Epidermal melanocyte (primary cell): ENCODE data around the gene ZMIZ1.

Experiments used
- DNase-seq: peaks from one replicate; pipeline ENCODE4 v3.0.0; 2011; ENCODE audit warnings: low spot score; ENCODE audit not compliant: insufficient read length

ZMIZ1 gene

DNA sequence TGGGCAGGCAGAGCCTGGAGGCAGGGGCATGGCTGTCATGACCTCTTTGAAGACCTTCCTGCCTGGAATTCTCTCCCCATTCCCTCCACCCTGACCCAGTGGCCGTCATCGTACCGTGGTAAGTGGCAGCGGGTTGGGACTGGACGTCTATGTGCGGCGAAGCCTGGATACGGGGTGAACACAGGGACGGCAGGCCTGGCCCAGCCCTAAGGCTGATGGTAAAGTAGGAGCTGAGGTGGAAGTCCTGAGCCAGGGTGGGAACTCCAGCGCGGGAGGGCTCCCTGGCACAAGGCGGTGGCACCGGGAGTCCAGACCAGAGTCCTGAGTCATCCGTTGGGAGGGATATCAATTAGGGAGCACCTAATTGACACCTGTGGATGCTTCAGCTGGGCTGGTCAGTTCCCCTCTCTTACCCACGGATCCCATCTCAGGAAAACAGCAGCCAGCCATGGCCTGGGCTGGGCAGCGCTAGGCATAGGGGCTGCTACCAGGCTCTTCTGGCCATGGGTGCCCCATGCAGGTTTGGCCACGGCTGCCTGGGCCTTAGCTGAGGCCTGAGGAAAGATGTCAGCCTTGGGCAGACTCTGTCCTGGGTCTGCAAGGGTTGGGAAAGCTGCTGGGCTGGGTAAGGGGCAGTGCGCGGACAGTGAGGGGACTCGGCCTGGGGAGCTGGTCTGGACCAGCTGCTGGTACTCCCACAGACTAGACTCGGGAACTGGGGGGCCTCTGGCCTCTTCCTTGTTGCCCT, 281.8 kb downstream of the ZMIZ1 start:
- DNase-seq = no peak

DNA sequence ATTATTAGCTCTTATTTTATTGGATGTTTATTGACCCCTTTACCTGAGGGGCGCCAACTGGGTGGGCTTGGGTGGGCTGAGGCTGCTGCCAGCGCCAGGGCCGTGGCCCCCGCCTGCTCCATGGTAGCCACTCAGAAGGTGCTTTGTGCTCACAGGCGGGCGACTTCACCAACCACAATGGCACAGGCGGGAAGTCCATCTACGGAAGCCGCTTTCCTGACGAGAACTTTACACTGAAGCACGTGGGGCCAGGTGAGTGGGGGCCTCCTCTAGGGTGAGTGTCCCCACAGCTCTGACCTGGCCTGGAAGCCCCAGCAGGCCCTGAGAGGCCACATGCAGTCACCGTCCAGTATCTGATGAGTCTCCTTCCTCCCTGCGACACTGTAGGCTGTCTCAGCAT, 282.6 kb downstream of the ZMIZ1 start:
- DNase-seq = no peak

DNA sequence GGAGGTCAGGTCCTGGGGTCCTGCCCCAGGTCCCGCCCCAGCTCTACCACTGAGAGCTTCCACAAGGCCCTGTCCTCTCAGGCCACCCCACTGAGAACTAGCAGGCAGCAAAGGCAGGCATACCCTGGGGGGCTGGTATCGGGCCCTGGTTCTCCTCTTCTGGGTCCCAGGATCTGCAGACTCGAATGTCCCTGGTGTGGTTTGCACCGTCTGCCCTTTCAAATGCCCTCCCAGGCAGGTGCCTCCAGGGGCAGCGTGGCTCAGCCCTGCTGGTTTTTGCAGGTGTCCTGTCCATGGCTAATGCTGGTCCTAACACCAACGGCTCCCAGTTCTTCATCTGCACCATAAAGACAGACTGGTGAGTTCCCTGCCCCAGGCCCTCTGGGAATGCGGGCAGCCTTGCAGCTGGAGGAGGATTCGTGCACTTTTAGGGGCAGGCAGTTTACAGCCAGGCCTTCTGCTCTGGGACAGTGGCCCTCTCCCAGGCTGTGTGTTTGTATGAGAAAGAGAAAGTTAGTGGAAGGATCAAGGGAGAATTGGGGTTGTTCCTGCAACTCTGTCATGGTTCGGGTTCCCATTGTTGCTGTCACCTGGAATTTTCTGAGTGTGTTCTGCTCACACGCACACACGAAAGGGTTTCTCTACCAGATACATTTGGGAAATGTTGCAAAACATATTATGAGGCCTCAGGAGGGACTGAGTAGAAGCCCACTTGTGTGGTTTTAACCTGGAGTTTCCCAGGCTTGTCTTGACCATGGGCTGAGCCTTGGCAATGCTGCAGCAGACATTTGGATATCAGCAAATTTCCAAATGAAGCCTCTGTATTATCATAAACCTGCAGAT, 283.5 kb downstream of the ZMIZ1 start:
- DNase-seq = no peak

DNA sequence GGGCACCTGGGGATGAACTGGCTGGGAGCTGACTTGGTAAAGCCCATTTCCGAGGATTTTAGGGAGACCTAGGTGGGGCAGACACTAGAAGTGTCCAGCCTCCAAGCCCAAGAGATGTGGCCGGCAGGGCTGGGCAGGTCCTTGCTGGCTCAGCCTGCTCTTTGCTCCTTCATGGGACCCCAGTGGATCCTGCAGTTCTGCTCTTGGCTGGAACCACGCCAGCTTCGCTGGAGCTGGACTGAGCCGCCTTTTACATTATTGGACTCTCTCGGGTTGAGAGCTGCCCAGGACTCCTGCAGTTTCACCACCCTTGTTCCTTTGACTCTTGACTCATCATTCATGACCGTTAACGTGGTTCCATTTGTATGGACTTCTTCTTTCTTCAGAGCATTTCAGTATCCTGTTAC, 284.2 kb downstream of the ZMIZ1 start:
- DNase-seq = no peak

DNA sequence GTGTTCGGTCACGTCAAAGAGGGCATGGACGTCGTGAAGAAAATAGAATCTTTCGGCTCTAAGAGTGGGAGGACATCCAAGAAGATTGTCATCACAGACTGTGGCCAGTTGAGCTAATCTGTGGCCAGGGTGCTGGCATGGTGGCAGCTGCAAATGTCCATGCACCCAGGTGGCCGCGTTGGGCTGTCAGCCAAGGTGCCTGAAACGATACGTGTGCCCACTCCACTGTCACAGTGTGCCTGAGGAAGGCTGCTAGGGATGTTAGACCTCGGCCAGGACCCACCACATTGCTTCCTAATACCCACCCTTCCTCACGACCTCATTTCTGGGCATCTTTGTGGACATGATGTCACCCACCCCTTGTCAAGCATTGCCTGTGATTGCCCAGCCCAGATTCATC, 285.0 kb downstream of the ZMIZ1 start:
- DNase-seq = no peak

DNA sequence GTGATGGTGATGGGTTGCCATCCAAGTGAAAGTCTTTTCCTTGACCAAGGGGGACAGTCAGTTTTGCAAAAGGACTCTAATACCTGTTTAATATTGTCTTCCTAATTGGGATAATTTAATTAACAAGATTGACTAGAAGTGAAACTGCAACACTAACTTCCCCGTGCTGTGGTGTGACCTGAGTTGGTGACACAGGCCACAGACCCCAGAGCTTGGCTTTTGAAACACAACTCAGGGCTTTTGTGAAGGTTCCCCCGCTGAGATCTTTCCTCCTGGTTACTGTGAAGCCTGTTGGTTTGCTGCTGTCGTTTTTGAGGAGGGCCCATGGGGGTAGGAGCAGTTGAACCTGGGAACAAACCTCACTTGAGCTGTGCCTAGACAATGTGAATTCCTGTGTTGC, 285.4 kb downstream of the ZMIZ1 start:
- DNase-seq = no peak

DNA sequence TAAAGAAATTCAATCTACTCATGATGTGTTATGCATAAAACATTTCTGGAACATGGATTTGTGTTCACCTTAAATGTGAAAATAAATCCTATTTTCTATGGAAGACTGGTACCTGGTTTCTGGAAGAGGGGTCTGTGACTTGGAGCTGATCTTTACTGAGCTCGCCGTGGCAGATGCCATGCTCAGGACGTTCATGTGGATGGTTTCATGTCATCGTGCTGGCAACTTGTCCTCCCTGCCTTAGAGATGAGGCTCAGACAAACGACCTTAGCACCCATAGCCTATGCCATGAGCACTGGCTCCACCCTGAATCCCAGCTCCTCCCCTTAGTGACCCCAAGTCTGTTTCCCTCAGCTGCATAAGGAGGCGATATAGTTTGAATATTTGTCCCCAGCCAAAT, 285.8 kb downstream of the ZMIZ1 start:
- no peak for DNase-seq

DNA sequence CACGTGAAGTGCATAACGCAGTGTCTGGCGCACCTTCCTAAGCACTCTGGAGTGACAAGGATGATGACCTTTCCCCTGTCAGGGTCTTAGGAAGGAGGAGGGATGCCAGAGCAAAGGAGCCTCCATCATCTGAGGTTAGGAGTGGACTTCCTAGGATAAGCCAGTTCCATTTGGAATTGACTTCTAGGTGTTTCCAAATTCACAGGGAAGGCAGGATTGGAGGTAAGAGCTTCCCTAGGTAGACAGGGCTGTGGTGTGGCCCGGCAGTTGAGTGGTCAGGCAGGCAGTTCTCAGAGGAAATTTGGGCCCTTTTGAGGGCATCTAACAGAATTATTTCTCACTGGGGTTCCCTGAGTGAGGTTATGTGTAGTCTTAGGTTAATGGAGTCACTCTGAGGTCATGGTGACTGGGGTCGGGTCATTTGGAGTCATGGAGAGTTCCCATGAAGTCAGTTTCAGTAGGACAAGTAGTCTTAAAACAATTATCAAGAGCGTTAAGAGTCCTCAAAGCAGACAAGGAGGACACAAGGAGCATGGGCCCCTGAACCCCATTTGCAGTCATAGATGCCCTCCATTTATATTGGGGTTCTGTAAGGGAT, 286.8 kb downstream of the ZMIZ1 start:
- DNase-seq = no peak

DNA sequence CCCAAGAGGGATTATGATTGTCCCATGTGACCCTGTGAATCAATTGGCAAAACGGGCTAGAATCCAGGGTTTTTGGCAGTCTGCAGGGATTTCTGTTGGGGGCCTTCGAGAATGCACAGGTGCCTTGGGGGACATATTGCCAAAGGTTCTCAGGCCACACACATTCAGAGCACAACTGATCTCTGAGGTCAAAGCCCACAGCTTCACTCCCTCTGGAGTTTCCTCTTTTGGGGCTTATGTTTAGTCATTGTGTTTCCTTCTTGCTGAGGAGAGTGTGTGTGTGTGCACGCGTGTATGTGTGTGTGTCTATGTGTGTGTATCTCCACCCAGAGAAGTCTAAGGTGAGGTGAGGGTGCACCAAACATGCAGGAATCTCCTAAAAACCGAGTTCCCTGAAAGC, 287.3 kb downstream of the ZMIZ1 start:
- DNase-seq = no peak

DNA sequence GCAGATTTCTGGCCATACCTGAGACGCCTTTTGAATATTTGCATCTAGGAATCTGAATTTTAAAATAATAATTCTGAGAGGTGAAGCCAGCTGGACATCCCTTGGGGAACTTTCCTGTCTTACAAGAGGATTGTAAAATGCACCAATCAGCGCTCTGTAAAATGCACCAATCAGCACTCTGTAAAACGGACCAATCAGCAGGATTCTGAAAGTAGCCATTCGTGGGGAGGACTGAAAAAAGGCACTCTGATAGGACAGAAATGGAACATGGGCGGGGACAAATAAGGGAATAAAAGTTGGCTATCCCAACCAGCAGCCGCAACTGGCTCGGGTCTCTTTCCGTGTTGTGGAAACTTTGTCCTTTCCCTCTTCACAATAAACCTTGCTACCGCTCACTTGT, 288.4 kb downstream of the ZMIZ1 start:
- no peak for DNase-seq

DNA sequence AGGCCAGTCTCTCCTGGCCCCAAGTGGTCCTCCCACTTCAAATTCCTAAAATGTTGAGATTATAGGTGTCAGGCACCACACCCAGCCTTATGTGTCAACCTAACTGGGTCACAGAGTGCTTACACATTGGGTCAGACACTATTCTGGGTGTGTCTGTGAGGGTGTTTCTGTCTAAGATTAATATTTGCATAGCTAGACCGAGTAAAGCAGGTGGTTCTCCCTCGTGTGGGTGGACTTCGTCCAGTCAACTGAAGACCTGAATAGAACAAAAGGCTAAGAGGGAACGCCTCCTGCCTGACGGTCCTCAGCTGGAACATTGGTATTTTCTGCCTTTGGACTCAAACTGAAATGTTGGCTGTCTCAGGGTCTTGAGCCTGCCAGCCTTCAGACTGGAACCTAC, 290.0 kb downstream of the ZMIZ1 start:
- no peak for DNase-seq

DNA sequence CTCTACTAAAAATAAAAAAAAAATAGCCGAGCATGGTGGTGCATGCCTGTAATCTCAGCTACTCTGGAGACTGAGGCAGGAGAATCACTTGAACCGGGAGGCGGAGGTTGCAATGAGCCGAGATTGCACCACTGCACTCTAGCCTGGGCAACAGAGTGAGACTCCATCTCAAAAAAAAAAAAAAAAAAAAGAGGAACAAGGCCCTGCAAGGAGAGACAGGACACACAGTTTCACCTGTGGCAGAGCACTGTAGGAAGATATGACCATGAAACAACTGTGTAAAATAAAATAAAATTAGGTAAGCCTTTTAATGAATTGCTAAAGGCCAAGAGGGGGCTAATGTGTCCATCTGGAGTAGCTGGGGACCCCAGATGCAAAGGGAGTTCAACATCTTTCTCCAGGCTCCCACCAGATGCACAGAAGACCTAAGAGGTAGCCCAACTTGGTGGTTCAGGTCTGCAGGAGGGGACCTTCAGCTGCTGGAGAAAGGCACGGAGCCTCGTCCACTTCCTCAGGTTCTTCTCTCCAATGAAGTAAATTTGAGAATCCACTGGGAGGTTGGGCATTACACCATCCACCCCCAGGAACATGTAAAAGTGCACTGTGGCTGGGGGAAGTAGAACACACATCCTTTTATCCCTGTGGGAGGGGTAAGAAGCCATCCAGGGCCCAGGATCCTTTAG, 291.2 kb downstream of the ZMIZ1 start:
- no peak for DNase-seq

DNA sequence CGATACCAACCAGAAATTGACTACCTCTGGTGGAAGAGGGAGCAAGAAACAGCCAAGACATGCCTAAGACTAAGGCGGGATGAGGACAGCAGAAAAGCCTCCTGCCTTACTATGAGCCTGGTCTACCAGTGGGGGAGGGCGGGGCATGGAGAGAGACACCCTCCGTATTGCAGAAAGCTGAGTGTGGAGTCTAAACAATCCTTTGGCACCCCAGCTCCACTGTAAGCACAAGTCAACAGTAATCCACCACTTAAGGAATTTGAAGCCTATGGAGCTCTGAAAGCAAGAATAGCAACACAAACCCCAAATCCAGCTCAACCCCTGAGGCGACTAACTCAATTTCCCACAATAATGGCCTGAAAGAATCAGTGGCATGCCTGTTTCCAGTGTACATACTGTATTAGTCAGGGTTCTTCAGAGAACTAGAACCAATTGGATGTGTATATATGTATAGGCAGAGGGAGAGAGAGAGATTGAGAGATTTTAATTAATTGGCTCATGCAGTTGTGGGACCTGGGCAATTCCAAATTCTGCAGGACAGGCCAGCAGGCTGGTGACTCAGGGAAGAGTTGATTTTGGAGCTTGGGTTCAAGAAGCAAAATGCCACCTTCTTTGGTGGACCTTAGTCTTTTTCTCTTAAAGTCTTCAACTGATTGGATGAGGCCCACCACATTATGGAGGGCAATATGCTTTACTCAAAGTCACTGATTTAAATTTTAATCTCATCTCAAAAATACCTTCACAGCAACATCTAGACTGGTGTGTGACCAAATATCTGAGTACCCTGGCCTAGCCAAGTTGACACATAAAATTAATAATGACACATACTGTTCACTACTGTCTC, 292.0 kb downstream of the ZMIZ1 start:
- no peak for DNase-seq

DNA sequence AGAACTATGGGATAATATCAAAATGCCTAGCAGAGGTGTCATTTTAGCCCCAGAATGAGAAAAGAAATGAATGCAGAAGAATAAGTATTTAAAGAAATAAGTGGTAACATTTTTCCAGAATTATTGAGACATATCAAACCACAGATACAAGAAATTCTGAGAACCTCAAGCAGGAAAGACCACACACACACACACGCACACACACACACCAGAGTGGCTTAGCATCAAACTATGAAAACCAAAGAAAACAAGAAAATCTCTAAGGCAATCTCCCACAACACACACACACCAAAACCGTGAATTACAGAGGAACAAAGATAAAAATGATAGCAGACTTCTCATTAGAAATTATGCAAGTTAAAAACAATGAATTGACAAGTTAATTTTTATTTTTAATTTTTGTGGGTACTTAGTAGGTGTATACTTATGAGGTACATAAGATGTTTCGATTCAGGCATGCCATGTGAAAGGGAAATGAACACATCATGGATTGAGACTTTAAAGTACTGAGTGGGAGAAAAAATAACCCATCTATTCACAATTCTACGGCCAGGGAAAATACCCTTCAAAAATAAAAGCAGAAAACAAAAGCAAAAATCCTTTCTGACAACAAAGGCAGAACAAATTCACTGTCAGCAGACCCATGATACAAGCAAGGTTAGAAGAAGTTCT, 293.1 kb downstream of the ZMIZ1 start:
- DNase-seq = no peak
